ENCODE results near the gene SLC22A17.
"Not testable (repeated sequence)": the region's sequence is repeated elsewhere in the genome, so short reads cannot be mapped to it uniquely, and the experiment has no call there.

SLC22A17 gene

DNA sequence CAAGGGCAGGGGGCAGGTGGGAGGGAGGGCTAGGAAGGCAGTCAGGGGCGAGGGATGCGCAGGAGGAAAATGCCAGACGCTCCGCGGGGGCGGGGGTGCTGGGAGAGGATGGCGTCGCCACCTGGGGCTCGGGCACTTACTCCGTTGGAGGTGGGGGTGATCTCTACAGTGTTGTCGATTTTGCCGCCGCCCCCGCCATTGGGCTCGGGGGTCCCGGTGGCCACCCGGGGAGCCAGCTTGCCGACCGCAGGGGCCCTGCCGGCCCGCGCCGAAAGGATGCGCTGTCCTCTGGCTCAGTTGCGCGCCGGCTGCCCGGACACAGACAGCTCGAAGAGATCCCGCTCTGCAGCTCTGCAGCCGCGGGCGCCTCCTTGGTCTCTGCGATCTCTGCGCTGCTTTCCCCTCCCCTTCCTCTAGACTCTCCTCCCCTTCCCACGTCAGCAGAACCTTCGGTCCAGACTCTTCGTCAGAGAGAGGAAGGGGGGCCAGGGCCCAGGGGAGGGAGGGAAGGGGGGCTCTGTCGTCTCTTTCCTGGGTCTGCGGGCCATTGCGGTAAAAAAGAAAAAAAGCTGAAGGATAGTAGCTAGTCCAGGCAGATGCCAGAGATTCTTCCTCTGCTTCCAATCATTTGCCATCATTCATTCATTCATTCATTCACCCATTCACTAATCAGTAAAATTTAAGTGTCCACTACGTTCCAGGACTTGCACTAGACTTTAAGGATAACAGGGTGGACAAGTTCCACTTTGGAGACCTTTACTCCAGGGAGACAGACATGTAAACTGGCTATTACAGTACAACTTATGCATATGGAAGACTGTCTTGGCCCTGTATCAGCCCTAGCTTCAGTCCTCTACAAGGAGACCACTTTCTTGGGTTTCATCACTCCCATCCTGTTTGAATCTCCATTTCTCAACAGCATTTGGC, at the start of gene SLC22A17:
TSS of gene SLC22A17 (minus strand) at position 382 of the 927 bp plus-strand sequence.
- no peak for DNase-seq

DNA sequence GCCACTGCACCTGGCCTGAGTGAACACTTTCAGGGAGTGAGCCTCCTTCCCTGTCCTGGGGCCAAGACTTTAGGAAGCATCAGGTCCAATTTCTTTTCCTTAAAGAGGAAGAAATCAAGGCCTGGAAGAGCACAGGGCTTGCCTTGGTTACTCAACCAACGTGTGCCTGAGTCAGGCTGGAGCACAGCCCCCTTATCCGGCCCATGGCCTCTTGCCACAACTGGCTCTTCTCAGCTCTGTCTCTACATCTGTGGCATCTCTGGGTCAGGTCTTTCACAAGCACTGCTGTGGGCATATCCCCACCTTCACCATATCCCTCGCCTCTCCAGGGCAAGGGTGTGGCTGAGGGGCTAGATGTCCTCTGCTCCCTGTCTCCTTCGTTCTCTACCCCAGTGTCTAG, 48.6 kb upstream of the SLC22A17 start:
- DNase-seq, result no peak

DNA sequence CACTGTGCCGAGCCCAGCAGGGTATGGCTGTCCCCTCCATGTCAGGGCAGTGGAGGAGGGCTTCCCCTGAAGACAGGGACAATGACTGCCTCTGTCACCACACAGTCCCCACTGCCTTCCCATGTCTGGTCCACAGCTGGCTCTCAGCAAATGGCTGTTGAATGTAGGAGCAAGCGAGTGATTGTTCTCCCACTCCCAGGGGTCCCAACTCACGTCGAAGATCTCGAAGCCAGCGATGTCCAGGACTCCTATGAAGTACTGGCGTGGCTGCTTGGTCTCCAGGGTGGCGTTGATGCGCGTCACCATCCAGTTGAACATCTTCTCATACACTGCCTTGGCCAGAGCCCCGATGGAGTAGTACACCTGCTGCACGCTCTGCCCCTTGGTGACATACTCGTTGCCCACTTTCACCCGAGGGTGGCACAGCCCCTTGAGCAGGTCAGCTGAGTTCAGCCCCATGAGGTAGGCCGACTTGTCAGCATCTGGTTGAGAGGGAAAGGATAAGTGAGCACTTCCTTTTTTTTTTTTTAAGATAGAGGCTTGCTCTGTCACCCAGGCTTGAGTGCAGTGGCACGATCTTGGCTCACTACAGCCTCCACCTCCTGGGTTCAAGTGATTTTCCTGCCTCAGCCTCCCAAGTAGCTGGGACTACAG, 47.9 kb upstream of the SLC22A17 start:
- not testable (repeated sequence) for DNase-seq

DNA sequence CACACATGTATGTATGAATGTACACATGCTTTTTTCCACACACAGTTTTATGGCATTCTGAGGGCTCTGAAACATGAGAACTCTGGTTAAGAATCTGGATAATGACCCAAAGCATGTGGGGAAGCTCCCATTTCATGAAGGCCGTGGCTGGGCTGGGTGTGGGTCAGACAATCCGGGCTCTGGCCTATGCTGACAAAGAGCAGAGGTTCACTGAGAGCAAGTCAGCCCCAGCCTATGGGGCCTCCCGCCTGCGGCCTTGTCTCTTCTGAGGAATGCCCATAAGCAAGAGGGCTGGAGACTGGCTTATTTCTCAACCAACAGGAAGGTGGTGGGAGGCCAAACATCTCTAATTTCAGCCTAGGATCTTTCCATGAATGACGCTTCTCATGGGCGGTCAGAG, 46.9 kb upstream of the SLC22A17 start:
- DNase-seq, result no peak

DNA sequence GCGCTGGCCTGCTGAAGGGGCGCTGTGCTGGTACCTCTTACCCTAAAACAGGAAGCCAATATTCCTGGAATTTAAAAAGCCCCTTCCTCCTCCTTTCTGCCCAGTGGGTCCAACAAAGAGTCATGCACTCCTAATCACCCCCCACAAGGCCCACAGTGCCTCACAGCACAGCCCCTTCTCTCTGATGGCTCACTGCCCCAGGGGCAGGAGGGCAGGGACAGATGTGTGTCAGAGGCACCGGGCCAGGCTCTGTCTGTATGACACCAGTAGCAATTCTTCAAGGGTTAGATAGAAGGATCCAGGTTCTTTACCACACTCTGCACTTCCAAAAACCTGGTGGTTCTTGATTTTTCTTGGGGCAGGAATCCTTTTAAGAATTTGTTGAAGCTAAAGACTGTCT, 46.4 kb upstream of the SLC22A17 start:
- DNase-seq, result no peak

DNA sequence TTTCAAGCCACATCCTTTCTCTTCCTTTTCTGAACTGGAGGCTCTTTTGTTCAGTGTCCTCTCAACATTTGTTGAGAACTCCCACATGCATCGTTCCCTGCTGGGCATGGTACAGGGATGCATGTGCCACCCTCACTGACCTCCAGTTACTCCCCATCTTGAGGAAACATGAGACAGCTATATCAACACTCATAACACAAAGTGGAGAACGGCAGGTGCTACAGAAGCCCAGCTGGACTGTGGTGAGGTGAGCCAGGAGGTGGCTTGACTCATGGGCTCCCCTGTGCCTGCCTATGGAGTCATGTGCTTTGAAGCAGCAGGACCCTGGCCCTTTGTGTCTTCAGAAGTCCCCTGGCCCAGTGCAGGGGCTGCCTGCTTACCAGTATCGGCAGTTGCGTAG, 45.7 kb upstream of the SLC22A17 start:
- no peak for DNase-seq

DNA sequence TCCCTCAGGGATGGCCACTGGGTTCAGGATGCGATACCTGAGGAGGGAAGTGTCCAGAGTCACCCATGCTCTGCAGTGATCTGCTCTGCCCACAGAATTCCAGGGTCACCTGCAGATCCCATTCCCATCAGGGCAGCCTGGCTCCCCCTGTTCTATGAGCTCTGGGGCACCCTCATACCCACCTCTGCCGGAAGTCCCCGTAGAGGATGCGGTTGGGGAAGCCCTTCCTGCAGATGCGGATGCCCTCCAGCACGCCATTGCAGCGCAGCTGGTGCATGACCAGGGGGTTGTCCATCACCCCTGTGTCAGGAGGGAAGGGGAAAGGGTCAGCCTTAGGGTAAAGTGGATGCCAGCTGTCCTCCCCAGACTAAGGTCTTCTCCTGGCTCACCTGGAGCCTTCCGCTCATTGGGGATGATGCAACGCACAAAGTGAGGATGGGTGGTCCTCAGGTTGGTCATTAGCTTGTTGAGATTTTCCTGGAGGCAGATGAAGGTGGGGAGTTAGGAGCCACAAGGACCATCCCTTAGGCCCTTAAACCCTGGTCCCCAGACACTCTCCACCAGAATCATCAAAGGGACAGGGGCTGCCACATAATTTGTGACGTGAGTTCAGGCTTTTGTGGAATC, 44.2 kb upstream of the SLC22A17 start:
- no peak for DNase-seq

DNA sequence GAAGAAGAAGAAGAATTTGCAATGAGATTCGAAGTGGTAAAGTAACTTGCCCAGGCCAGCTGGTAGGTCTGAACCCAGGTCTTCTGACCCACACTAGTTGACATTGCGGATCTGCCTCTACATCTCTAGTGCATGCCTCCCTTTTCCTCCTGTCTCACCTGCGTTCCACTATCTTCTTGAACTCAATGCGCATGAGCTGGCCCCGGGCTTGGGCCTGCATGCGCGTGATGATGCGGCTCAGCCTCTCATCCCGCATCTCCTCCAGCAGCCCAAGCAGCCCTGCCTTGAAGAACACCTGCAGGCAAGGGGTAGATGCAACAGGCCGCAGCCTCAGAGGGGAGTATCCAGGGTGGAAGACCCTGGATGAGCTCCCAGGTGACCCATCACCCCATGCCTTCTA, 43.4 kb upstream of the SLC22A17 start:
- no peak for DNase-seq

DNA sequence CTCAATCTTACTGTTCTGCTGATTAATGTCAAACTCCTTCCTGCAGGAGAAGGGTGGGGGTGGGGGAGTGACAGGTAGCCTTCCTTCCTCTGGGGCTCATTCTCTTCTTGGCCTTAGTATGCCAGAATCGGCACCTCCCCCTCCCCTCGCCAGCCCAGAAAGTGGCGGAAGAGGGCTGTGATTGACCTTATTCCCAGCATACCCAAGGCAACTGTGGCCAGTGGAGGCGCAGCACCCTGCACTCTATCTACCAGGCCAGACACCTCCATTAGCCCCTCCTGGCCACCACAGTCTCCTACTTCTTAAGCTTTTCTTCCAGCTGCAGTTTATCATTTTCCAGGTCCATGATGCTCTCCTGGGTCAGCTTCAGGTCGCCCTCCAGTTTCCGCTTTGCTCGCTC, 39.9 kb upstream of the SLC22A17 start:
- DNase-seq, result no peak

DNA sequence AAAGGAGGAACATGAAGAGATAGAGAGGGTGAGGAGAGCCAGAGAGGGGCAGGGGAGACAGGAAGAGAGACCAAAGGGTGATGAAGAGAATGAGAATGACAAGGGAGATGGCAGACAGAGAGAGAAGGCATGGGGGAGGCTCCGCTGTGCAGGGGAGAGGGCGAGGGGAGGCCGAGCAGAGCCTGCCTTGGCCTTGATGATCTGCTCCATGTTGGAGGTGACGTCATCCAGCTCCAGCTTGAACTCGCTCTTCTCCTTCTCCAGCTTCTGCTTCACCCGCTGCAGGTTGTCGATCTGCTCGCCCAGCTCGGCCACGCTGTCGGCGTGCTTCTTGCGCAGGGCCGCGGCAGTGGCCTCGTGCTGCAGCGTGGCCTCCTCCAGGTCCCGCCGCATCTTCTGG, 37.2 kb upstream of the SLC22A17 start:
- DNase-seq, result not testable (repeated sequence)

DNA sequence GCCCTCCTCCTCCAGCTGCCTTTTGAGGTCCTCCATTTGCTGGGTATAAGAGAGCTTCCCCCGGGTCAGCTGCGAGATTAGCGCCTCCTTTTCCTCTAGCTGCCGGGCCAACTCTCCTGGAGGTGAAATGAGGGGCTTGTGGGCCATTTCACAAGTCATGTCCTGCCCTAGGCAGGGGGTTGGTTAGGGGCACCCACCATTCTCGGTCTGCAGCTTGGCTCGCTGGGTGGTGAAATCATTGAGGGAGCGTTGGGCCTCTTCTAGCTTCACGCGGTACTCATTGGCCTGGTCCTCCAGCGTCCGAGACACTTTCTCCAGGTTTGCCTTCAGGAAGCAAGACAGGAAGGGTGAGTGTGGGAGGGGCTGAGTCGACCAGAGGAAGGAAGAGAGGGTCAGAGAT, 36.7 kb upstream of the SLC22A17 start:
- no peak for DNase-seq

DNA sequence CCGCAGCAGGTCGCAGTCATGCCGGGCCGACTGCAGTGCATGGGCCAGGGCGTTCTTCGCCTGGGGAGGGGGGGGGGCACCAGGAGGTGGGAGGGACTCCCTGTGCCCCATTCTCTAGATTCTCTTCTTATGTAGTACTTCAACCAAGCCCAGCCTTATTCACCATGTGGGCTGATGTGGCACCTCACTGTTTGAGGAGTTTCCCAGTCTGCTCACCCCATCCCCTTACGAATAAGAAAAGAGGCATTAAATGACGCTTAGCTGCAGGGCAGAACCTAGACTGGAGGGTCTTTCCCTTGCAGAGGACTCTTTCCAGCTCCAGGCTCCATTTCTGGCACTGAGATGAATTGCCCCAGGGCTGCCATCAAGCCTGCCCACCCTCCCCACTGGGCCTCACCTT, 36.3 kb upstream of the SLC22A17 start:
- DNase-seq, result no peak

DNA sequence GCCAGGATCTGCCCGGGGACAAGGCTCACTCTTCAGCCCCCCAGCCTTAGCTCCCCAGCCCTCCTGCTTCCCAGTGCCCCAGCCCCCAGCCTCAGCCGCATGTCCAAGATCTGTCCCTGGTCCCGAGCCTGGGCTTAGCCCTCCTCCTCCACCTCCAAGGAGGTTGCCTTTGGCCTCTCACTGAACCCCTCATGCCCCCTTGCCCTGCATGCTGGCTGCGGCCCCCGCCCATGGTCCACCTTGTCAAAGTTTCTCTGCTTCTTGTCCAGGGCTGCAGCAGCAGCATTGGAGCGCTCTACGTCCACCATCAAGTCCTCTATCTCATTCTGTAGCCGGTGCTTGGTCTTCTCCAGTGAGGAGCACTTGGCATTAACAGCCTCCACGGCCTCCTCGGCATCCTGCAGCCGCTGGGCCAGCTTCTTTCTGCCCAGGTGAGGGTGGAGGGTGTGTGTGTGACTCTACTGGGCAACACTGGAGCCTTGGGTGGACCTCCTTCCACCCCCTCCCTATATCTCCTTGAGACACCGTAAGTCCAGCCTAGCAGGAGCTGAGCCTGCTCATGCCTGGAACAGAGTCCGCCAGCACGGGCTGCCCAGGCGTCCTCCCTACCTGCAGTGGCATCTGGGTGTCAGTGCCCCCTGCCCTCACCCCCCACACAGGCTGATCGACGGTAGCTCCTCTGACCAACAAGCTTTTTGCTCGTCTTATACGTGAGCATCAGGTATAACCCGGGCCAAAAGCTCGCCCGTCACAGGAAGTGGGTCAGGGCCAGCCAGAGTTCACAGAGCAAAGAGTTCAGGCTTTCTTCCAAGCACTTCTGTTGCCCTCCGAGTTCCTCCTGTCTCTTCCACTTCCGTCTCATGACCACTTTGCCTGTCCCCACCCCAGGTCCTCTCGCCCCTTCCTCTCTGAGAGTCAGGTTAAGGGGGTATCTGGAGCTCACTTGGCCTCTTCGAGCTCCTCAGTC, 35.5 kb upstream of the SLC22A17 start:
- no peak for DNase-seq

DNA sequence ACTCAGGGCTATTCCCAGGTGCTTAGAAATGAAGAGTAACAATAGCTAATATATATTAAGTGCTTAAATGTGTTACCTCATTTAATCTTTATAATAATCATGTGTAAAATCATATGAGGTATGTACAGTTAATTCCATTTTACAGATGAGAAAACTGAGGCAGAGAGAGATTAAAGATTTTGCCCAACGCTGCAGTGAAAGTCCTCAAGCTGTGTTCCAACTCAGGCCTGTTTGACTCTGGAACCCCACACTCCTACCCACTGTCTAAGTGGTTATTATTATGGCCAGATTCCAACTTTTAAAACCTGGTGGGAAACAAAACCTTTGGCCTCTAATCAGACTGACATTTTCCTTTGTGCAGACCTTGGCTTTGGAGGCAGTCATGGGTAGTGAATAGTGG, 34.3 kb upstream of the SLC22A17 start:
- DNase-seq, result no peak

DNA sequence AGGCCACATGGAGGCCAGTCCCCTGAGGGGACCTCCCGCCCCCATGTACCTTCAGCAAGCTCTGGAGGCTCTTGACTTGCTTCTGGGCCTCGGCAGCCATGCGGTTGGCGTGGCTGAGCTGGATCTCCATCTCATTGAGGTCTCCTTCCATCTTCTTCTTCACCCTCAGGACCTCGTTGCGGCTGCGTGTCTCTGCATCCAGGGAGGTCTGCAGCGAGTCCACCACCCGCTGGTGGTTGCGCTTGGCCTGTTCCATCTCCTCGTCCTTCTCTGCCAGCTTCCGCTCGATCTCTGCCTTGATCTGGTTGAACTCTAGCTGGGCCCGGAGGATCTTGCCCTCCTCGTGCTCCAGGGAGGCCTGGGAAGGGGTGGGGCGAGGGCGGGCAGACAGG, 33.6 kb upstream of the SLC22A17 start:
- DNase-seq, result not testable (repeated sequence)

DNA sequence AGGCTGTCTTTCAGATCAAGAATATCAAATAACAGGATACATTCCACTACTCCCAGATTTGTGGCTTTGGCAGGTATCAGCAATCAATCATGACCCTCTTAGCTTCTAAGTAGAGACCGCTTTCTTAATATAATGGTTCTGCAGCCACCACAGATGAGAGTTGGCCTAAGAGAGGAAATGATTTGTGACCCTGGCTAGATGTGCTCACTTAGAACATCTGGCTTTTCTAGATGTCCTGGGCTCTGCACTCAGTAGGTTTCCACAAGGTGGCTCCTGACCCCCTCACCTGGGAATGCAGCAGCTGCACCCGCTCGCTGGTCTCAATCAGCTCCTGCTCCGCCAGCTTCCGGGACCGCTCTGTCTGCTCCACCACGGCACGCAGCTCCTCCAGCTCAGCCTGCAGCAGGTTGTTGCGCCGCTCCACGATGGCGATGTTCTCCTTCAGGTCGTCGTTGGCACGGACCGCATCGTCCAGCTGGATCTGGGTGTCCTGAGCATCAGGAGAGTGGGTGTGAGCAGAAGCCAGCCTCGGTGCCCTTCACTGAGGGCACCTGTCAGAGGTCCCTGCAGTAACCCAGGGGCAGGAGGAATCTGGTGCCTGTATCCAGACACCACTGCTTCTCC, 33.1 kb upstream of the SLC22A17 start:
- DNase-seq, result no peak

DNA sequence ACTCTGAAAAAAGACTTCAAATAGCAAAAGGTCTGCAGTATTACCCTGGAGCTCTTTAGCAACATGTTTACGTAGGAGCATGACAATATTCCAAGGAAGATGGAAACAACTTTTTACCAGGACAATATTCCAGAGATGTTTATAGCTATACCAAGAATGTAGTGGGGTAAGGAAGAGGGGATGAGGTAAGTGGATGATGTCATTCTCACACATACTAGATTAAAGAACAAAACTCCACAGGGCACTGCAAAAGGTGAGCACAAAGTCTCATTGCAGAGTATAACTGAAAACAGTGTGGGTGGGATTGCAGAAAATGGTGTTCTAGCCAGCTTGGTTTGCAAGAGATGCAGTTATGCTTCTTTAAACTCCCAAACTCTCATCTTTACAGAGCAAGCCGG, 32.6 kb upstream of the SLC22A17 start:
- no peak for DNase-seq

DNA sequence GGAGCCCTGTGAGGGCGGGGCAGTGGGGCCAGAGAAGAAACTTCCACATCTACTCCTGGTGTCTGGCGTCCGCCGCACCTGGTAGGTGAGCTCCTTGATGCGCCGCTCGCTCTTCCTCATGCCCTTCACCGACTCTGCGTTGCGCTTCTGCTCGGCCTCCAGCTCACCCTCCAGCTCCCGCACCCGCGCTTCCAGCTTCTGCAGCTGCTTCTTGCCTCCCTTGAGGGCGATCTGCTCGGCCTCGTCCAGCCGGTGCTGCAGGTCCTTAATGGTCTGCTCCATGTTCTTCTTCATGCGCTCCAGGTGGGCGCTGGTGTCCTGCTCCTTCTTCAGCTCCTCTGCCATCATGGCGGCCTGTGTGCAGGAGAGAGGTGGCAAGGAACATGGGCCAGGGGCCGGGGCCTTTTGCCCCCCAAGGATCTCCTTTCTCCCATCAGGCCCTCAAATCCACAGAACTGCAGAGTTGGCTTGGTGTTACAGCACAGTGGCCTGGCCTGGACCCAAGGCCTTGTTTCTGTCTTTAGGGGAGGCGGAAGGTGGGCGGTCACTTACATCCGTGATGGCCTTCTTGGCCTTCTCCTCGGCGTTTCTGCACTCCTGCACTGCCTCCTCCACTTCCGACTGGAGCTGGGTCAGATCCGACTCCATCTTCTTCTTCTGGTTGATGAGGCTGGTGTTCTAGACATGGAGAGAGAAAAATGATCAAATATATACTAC, 31.8 kb upstream of the SLC22A17 start:
- no peak for DNase-seq

DNA sequence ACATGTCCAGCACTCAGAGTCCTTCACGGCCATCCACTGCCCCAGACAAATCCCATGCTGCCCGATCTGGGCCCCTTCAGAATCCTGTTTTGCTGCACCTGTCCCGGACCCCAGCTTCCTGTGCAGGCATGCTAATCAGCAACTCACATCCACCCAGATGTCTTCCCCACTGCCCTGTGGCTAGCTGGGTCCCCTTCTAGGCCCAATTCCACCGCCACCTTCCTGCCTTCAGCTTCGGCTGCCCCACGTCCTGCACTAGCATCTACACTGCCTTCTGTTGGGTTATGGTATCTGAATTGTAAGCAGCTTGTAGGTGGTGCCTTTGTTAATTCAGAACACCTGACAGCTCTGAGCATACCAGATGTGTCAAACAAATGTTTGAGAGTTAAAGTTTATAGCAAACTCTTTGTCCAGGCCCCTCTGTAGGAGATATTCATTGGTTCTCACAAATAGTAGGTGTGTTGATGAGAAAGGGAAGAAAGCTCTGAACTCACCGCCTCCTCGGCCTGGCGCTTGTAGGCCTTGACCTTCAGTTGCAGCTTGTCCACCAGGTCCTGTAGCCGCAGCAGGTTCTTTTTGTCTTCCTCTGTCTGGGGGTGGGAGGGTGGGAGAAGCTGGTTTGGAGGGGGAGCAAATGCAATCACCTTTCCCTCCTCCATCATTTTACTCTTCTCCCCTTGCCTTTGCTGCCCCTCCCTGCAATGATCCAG, 30.2 kb upstream of the SLC22A17 start:
- DNase-seq, result no peak

DNA sequence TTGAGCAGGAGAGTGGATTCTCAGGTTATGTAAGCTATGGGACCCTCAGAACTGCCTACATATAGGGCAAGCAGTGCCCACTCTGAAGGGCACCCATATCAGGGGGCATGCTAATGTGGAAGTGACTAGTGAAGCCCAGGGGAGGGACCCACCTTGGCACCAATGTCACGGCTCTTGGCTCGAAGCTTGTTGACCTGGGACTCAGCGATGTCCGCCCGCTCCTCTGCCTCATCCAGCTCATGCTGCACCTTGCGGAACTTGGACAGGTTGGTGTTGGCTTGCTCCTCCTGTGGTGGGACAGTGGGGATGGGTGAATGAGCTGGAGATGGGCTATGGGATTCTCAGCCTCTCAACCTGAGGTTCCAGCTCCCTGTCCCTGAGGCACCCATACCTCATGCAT, 29.6 kb upstream of the SLC22A17 start:
- no peak for DNase-seq

DNA sequence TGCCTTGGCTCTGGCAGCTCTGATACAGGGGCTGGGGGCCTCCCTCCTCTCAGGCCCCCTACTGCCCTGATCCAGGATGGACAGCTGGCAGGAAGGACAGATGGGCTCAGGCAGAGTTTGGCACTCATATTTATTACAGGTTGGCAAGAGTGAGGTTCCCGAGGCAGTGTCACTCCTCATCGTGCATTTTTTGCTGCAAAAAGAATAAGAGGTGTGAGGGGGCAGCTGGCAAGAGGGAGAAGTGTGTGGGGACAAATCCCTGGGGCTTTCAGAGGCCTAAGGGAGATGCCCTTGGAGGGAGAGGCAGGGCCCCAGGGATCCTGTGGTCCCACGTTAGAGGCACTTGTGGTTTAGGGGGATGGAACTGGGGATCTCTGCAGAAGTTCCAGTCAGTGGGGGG, 29.2 kb upstream of the SLC22A17 start:
- no peak for DNase-seq
